Astrocyte (in vitro differentiated cells and primary cell): ENCODE results near the gene APBA2.

Experiments used
- CTCF ChIP-seq: IDR thresholded peaks from 2 replicates; pipeline ENCODE4 v1.5.1; 2011; ENCODE audit warnings: low read depth, mild to moderate bottlenecking, inconsistent platforms, low read length, moderate library complexity; ENCODE audit not compliant: insufficient read depth
- EZH2 ChIP-seq: IDR thresholded peaks from 2 replicates; pipeline ENCODE4 v1.6.1; 2012; ENCODE audit warnings: mild to moderate bottlenecking, low read length, inconsistent platforms; ENCODE audit not compliant: insufficient read depth

- TF ChIP-seq CTCF (no peak), EZH2 (no peak)
Observed at GRCh38 chr15:29093065-29093435, 207.3 kb downstream of the APBA2 start.
